Stimulated activated CD4-positive, alpha-beta T cell treated with anti-CD3 and anti-CD28 coated beads, Interleukin-15, amount 100 ng/mL, for 48 hours (primary cell): ENCODE data around the gene TMEM51.
"Not testable (repeated sequence)": the region's sequence is repeated elsewhere in the genome, so short reads cannot be mapped to it uniquely, and the experiment has no call there.

Experiments used
- DNase-seq, 2 donors: peaks; one replicate each; pipeline ENCODE4 v3.0.0-alpha.2; 2020; ENCODE audit warnings: low read depth in 2 of 2

The TMEM51 gene

DNA sequence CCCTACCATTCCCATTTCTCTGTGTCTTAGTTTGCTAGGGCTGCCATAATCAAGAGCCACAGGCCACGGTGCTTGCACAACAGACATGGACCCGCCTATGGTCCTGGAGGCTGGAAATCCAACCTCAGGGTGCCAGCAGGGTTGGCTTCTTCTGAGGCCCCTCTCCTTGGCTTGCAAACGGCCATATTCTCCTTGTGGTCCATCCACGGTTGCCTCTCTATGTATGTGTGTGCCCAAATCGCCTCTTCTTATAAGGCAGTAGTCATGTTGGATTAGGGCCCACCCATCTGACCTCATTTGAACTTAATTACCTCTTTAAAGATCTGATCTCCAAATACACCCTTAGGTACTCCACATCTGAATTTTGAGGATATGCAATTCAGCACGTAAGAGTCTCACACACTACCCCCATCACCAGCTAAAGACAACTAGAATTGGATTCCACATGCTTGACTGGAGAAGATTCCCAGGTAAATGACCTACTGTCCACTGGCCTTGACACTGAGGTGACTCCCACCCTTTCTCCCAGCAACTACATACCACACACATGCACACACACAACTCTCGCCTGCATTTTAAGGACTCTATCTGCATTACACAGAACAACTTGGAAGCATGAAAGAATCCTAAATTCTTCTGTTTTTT is 28.3 kb upstream of the TMEM51 start:
- no peak for DNase-seq

DNA sequence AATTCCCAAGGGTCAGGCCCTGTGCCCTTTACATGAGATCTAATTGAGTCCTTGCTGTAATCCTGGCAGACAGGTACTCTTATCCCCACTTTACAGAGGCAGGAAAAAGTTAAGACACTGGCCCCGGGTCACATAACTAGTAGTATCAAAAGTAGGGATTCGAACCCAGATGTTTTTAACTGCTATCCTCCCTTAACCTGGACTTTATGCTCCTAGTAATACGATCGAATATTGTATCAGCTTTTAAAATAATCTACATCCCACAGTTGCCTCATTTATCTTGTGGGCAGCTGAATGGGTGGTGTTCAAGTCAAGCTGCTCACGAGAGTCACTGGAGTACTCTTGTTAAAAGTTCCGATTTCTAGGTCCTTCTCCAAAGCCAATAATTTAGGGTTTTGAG is 25.5 kb upstream of the TMEM51 start:
- DNase-seq, result no peak

DNA sequence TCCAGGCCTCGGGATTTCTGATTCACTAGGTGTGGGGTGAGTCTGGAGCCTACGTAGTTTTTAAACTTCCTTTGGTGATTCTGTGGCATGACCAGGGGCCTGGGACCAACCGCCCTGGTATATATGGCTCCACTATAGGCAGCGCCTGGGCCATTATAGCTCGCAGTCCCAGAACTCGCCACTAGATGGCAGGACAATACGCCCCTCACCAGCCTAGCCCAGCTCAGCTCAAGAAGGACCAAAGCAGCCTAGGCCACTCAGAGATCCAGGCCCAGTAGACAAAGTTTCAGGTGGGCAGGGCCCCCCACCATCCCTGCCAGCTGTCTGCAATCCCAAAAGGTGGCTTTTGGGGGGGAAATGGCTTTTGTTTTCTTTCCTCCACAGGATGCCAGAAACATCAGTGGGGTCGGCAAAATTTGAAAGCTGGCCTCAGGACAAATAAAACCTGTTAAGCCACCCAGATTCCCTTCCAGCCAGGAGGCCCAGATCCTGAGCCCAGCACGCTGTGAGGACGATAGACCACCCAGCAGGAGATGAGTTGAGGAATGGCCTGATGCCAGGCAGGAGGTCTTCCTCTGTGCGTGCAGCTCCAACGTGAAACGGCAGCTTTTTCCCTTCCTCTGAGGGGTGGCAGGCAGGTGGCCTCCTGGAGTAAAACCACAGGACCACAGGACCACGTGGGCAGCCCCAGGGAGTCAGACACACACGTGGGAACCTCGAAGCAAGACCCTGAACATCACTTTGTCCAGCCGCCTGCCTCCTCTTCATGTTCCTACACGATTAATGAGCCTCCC is 24.8 kb upstream of the TMEM51 start:
- DNase-seq, result peak; percentile 41 to 53

DNA sequence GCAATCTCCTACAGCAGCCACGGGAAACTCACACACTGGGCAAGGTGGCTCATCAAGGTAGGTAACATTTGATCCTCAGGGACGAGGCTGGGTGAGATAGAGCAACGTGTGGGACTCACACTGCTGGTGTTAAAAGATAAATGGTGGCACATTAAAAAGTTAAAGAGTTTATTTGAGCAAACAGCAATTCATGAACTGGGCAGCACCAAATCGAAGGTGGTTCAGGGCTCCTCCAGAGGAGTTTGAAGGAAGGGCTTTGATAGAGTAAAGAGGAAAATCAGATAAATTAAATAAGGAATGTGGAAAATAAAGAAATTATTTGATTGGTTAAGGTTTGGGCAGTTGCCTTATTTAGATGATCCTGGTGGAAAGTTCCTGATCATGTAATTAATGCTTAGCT is 23.6 kb upstream of the TMEM51 start:
- no peak for DNase-seq

DNA sequence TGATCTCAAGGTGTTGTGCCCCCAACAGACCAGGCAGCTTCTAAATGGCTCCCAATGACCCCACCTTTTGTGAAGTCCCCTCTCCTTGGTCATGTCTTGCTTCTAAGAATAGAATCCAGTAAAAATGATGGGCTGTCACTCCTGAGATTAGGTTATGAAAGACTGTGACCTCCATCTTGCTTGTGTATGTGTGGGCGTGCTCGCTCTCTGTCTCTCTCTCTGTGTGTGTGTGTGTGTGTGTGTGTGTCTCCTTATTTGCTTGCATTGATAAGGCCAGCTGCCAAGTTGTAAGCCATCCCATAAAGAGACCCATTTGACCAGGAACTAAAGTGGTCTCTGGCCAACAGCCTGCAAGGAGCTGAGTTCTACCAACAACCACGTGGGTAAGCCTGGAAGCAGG is 22.9 kb upstream of the TMEM51 start:
- no peak for DNase-seq

DNA sequence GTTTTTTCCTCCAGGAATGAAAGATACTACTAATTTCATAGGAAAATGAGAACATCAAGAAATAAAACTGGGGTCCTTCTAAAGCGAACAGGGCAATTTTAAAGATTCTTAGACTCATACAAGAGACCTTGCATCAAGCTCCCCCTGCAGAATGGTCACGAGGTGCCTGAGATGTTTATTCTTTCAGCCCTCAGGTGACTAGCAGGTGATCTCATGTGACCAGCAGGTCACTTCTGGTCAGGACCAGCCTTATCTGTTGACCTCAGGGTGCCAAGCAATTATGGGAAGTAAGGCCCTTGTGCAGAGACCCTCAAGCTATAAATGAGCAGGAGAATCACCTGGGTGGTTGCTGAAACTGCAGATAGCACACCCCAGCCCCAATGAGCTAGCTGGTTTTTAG is 20.6 kb upstream of the TMEM51 start:
- no peak for DNase-seq

DNA sequence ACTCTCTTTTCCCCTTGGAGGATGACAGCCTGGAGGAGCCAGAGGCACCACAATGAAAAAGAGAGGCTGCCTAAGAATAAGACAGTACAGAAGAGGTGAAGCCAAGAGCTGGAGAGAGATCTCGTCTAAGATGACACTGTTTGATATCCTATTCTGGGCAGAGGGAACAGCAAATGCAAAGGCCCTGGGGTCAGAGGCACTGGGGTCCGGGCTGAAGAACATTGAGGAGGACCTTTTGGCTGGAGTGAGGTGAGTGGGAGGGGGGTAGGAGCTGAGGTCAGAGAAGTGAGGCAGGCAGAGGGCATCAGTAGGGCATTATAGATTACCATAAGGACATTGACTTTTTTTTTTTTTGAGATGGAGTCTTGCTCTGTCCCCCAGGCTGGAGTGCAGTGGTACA is 19.3 kb upstream of the TMEM51 start:
- no peak for DNase-seq

DNA sequence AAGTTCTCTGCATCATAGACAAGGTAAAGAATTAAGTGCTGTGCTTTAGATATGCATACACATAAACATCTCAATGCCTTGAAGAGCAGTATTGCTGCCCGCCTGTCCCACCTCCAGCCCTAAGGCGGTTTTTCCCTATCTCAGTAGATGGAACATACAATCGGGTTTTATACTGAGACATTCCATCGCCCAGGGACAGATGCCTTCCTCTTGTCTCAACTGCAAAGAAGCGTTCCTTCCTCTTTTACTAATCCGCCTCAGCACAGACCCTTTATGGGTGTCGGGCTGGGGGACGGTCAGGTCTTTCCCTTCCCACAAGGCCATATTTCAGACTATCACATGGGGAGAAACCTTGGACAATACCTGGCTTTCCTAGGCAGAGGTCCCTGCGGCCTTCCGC is 17.9 kb upstream of the TMEM51 start:
- not testable (repeated sequence) for DNase-seq

DNA sequence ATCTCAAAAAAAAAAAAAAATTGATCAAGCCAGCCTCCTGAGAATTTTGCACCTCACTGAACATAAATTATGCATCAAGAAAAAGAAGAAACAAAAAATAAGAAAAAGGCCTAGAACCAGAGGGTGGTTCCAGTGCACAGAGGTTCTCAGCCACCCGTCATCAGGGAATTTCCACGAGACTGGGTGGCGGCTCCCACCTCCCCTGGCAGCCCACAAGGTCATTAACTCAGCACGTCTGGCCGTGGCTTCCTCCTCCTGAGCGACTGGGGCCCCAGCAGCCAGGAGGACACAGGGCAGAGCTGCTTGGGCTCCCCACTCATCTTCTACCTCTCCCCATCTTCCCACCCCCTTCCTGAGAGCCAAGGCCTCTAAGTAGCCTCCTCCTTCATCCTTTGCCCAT is 15.7 kb upstream of the TMEM51 start:
- no peak for DNase-seq

DNA sequence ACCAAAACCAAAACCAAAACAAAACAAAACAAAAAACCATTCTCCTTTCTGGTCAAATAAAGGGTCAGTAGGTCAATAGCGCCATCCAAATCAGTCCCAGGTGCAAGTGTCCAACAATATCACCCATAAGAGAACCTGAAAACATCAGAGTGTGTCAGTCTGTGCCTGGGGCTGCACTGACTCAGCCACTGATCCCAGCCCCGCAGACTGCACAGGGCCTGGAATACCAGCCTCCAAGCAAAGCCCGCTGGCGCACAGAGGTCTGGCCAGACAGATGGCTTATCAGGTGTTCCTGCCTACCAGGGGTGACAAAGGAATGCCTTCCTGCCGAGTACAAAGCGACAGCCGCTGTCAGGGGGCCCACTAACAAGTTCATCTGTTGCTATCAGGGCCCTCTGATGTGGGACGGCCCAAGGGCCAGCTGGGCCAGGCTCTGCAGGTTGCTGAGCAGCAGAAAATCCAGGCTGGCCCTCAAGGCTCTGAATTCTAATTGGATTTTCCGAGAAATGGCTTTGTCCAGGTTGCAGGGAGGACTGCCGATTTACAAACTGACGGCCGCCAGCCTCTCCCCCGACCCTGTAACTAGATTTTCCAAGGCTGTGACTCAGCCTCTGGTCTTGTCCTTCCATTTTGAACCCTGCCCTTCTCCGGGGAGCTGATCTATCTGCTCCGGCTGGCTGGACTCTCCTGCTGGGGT is 13.7 kb upstream of the TMEM51 start:
- no peak for DNase-seq

DNA sequence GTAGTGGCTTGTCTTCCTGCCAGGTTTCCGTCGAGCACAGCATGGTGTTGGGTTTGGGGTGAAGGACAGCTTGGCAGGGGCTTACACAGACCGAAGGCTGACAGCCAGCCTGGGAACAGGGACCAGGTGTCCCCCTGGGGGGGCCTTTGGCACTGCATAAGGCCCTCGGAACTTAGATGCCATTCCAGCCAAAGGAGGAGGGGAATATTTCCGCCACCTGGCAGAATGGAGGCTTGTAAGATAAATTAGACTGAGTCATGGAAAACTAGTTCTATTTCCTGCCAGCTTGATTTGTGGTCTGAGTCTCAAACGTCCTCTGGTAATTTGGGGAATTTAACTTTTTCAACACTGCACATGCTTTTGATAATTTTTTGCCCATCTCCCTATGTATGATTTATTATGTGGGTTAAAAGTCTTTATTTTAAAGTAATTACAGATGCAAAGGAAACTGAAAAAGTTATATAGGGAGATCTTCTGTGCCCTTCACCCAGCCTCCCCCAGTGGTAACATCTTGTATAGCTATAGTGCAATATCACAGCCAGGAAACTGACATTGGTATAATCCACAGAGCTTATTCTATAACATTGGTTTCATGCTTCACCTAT is 11.5 kb upstream of the TMEM51 start:
- no peak for DNase-seq

DNA sequence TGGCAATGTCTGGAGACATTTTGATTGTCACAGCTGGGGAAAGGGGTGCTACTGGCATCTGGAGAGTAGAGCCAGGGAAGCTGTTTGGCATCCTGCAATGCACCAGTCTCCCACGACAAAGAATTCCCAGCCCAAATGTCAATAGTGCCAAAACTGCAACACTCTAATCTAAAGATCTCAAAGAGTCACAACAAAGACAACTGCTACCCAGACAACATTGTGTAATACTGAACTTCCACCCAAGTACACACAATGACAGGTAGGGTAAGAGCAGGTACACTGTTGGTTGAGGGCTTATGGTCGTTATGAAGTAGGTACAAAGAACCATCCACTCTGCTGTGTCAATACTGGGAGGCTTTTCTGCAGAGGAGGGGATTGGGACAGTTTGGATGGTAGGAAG is 8.2 kb upstream of the TMEM51 start:
- no peak for DNase-seq

DNA sequence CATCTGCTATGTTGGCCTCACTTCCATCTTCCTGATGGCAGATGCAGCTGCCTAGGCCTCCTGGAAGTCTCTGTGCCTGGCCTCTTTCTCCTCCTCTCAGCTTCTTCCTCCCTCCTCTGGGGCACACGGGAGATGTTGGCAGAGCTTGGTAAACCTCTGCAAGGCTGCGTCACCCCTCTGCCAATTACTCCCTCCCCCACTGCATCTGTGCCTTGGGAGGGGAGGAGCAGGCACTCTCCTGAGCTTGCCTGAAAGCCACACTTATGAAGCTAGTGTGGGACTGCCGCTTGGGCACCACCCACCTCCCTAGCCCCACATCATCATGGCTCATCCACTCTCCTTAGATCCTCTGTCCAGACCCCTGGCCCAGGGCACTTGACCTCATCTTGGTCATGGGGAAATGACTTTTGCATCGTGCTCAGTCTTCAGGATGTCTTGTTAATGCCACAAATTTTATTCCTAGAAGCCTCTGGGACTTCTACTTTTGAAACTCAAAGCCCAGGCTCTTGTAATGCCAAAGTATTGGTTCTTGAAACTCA is 7.3 kb upstream of the TMEM51 start:
- no peak for DNase-seq

DNA sequence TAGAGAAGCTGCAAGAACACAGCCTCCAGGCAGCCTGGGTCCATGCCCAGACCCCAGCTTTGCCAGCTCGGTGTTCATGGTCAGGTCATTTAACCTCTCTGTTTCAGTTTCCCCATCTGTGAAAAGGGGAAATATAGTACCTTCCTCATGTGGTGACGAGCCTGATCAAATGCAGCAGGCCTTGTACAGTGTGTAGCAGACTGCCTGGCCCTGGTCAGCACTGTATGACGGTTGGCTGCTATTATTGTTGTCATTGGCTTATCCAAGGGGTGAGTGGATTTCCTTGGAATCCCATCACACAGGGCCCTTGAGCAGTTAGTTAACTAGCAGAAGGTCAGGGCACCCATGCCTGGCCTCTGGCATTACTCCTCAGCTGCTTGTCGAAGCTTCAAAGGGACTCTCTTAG is 6.6 kb upstream of the TMEM51 start:
- DNase-seq, result no peak

DNA sequence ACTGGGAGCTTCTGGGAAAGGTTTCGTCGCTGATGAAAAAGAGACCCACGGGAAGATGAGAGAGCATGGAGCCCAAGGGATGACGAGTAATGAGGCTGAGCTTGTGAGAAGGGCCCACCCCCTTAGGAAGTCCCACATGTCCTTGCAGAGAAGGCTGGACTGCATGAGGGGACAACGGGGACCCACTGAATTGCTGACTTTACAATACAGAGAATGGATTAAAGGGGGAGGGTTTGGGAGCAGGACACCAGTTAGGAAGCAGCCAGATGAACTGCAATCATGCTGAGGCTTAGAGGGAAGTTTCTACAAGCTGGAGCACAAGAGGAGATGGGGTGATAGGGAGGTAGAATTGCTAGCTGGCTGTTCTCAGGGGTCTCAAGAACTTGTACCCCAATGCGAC is 5.5 kb upstream of the TMEM51 start:
- DNase-seq, result no peak

DNA sequence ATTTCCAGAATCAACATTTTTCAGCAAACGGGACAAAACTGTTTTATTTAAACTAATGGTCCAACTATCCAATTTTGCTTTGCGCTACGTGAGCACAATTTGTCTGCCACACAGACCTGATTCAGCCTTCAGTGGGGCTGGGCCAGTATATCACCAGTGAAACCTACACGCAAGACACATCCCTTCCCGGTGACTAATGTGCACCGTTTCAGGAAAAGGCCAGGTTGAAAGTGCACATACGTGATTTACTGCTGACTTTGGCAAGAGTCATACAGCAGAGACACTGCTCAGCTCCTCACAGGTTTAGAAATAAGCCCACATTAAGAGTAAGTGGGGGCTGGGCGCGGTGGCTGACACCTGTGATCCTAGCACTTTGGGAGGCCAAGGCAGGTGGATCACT is 5.1 kb upstream of the TMEM51 start:
- DNase-seq, result no peak

DNA sequence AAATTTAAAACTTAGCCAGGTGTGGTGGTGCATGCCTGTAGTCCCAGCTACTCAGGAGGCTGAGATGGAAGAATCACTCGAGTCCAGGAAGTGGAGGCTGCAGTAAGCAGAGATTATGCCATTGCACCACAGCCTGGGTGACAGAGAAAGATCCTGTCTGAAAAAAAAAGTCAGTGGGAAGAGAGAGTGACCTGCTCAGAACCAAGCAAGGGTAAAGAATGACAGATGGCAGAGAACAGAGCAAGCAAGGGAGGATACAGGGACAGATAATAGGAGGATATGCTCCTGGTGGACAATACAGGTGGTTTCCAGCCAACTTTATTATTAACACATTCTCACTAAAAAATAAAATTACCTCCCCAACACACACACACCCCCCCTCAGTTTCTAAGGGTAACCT is 4.6 kb upstream of the TMEM51 start:
- no peak for DNase-seq

DNA sequence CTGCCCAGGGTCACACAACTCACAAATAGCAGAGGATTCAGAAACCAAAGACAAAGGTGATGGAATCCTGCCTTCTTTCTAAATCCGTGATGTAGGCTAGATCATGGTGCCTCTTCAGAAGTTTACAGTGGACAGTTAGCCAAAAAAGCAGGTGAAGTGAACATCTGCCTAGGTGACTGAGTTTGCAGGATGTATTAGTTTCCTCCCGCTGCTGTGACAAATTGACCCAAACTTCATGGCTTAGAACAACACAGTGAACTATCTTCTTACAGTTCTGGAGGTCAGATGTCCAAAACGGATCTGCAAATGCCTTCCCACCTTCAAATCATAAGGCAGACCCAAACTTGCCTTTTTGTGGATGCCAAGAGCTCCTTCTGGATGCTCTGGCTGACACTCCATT is 3.2 kb upstream of the TMEM51 start:
- no peak for DNase-seq

DNA sequence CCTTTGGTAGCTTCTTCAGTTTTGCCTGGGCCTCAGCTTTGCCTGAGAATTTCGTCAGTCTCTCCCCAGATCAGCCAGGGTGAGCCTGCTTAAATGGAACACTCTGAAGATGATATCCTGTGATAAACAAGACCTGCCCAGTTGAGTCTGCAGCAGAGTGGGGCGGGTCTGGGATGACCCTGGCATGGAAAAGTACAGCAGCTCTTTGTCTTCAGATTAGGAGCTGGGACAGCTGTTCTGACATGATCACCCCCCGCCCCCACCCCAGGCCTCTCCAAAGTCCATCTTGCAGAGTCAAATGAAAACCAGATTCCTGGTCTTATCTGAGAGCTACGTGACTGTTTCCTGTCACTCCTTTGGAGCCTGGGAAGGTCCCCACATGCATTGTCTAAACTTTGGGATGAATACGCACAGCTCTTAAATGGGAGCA is 2.2 kb upstream of the TMEM51 start:
- no peak for DNase-seq

DNA sequence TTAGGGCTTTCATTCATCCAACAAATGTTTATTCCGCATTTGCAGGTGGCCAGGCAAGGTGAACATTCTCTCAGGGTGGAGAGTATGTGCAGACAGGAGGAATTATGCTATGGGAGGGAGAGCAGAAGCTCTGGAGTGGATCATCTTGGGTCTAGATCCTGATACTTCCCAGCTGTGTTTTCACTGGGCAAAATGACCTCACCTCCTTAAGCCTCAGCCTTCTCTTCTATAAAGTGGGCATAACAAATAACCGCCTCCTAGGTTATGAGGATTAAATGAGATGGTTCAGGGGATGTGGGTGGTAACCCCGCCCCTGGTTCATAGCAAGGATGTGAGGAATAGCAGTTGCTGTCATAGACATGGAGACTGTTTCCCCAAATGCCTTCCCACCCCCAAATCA is 1.7 kb upstream of the TMEM51 start:
- no peak for DNase-seq

DNA sequence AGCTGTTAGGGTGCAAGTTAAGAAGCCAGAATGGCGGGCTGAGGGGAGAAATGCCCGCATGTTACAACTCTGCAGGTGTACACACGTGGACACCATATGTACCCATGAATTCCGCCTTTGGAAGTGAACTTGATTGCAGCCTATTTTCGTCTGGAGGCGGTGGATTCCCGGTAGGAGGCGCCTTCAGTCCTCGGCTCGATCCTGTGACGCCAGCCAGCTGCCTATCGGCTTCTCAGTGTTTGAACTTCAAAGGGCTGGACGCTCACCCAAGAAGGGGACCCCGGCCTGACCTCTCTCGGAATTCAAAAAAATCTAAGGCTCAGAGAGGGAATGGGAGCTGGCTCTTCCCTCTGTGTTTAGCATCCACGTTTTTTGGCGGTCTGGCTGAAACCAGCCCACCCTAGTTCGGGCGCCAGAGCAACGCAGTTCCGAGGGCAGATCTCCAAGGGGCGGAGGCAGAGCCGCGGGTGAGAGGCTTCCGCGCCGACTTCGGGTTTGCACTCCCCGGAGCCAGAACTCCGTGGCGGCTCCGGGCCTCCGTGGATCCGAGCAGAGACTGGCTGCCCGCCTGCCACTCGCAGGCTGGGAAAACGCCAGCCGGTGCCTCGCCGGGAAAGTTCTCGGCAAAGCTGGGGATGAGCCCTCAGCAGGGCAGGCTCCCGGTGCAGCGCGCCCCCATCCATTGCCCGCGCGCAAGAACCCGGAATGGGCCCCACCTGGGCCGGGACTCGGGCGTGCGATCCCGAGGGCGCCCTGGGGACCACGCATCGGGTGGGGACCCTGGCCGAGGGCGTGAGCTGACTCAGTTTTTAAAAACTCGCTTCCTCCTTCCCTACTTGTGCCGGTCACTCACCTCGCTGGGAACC is 996 bp upstream of the TMEM51 start:
- no peak for DNase-seq
